HG03558 (cell line): ENCODE measurements around the gene TSSK3.

ENCODE experiments used
- ATAC-seq: cut with Tn5 transposase; IDR thresholded peaks from one replicate; pipeline ENCODE4 v1.9.1; 2021; ENCODE audit warnings: moderate number of reproducible peaks; ENCODE audit not compliant: unreplicated experiment; ENCODE audit errors: extremely low read depth

The TSSK3 gene

DNA sequence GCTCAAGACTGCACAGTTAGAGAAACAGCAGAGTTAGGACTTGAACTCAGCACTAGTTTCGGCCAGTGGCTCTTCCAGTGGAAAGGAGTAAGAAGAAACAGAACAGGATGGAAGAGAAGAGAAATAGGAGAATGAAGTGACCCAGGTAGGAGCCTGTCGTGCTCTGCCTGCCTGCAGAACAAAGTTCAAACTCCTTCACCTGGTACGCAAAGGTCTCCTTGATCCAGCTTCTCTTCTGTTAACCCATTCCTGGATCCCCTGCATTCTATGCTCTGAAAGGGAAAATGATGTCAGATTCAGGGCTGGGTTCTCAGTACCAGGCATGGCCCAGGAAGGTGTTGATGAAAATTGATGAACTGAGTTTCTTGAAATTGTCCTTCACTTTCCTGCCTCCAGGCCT is 3.9 kb upstream of the TSSK3 start:
- no peak for ATAC-seq

DNA sequence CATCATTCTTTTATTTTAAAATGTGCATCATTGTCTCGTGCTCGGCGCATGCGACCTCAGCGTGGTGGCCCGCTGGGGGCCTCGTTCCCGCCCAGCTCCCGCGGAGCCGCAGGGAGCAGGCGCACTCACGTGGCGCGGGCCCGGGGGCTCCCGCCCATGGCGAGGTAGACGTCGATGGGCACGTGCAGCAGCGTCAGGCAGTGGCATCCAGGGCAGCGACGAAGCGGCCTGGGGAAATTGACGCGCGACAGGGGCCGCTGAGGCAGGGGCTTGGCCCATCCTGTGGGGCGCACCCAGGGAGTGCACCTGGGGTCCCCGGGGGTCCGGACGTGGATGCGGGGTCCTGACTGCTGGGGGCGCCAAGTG is 1.0 kb upstream of the TSSK3 start:
- no peak for ATAC-seq

DNA sequence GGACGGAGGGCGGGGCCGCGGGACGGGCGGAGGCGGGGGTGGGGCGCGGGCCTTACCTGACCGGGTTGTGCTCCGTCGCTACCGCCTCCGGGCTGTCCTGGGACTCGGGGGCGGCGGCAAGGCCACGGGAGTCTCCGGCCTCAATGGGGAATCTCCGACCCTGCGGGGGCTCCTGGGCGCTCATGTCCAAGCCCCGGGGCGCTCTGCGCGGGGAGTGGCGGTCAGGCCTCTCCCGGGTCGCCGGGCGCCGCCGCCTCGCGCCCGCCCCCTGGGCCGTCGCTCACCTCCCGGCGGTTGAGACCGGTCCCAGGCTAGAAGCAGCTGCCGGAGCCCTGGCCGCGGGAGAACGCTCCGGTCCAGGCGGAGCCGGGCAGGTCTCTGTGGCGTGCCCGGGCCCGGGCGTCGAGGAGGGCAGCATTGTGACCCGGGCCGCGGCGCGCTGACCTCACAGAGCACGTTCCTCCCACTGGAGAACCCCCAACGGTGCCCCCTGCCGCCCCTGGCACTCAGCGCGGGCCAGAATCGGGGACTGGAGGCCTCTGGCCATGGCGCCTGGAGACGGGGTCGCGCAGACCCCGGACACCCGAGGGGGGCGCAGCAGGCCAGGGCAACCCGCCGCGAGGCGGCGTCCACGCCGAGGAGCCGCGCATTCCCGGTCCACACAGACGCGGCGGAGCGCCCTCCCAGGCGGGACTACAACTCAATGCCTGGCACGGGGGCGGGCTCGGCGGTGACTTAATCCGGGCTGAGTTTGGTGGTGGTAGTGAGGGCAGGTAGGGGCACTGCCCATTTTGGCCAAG is 465 bp upstream of the TSSK3 start:
- ATAC-seq = no peak

DNA sequence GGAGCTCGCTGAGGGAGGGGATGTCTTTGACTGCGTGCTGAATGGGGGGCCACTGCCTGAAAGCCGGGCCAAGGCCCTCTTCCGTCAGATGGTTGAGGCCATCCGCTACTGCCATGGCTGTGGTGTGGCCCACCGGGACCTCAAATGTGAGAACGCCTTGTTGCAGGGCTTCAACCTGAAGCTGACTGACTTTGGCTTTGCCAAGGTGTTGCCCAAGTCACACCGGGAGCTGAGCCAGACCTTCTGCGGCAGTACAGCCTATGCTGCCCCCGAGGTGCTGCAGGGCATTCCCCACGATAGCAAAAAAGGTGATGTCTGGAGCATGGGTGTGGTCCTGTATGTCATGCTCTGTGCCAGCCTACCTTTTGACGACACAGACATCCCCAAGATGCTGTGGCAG is 1.4 kb downstream of the TSSK3 start:
- no peak for ATAC-seq

DNA sequence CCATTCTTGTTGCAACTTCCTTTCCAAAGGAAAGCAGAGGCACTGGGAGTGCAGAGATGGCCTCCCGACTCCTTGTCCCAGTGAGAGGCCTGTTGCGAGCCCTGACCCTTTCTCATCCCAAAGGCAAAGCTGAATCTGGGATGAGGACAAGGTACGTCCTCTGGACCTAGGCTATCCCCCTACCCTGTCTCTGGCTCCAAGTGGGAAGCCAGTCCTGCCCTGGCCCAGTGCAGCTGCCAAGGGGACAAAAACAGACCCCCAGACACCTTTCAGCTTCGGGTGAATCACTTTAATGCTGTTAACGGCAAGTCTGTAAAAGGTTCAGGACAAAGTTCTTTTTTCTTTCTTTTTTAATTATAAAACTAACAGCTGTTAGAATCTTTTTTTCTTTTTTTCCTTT is 2.5 kb downstream of the TSSK3 start:
- no peak for ATAC-seq

DNA sequence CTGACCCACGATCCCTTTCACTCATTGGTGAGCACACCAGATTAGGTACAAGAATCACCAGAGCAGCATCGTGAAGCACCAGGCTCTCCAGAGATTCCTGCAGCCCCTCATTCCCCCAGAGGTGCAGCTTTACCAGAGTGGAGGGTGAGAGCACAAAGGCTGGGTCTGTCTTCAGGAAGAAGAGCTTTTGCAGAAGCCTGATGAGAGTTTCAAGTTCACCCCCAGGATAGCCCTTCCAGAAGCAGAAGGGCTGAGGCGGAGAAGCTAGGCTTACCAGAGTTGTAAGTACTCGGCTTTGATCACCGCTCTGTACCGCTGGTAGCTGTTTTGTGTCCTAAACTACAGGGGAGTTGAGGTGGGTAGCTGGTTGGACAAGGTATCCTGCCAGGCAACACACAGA is 3.1 kb downstream of the TSSK3 start:
- no peak for ATAC-seq

DNA sequence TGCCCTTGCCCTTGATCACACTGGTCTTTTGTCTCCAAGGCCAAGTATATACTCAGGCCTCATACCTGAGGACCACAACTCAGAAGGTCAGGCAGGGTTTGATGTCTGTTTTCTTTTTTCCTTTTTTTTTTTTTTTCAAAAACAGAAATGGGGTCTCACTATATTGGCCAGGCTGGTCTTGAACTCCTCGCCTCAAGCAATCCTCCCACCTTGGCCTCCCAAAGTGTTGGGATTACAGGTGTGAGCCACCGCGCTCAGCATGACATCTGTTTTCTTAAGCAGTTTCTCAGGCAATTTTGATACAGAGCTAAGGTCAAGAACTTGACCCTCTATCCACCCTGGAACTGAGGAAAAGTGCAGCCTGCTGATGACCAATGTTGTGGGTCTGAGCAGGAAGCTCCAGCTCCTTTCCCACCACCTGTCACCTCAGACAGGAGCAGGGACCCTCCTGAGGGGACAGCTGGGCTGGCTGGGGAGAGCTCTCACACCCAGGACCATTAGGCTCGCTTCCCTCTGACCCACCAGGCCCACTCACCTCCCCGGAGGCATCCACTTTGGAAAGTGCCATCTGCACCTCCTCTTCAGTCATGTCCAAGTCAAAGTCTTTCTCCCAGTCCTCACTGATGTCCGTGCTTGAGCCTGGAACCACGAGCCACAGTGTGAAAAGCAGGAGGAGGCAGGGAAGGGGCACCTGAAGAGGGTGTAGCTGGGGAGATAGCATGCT is 5.7 kb downstream of the TSSK3 start:
- ATAC-seq = no peak

DNA sequence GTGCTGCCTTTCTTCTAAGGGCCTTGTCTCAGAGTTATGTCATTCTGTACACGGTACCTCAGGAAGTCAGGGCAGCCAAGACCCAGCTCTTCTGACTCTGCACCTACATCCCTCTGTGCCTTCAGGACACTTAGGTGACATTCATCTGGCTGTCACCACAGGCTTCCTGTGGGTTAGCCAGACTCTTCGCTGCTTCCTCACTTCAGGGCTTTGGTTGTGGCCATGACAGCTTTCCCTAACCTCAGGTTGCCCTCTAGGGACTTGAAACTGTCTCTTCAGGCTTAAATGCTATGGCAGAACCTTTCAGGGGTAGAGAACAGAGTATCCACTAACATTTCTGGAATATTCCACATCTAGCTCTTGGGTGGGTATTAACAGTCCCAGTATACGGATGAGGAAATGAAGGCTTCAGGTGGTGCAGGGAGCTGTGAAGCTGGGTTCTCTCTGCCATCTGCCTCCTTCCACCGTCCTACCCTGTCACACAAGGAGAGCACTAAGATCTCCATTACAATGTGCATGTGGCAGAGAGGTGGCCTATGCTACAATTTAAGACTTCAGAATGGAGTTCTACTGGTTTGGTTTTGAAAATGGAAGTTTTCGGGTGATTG is 9.9 kb downstream of the TSSK3 start:
- ATAC-seq = no peak

DNA sequence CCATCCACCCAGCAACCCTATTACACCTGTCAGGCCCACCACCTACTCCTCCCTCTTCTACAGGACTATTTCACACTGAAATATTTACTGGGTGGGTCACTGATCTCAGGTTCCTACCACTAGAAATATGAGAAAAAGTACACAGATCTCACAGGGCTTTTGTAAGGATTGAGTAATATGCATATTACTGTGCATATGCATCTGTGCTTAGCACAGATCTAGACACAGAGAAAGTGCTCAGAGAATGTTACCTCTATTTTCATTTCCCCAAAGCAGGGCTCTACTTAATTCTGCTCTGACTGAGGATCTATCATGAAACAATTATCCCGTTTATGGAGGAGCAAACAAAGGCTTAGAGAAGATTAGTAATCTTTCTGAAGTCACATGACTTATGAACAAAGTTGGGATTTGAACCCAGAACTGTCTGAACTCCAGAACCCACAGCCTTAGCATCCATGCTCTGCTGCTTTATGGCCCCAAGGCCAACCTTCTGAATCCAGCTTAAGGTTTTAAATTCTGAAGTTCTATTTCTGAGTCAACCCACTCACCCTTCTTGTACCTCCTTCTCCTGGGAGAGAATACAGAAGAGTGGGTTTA is 11.8 kb downstream of the TSSK3 start:
- no peak for ATAC-seq

DNA sequence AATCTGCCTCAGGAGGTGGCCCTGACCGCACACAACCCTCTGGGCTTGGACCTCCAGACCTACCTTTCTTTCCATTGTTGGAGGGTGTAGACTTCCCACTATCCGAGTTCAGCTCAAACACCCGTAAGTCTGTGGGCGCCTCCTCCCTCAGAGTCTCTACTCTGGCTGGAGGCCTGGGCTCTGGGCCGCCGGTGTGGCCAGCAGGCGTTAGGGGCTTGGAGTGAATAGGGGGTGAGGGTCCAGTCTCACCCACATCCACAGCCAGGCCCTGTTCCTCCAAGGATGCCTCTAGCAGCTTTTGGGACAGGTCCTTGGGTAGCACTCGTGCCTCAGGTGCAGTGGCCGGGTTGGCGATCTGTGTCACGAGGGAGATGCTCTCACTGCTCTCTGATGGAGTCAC is 13.9 kb downstream of the TSSK3 start:
- ATAC-seq = no peak

DNA sequence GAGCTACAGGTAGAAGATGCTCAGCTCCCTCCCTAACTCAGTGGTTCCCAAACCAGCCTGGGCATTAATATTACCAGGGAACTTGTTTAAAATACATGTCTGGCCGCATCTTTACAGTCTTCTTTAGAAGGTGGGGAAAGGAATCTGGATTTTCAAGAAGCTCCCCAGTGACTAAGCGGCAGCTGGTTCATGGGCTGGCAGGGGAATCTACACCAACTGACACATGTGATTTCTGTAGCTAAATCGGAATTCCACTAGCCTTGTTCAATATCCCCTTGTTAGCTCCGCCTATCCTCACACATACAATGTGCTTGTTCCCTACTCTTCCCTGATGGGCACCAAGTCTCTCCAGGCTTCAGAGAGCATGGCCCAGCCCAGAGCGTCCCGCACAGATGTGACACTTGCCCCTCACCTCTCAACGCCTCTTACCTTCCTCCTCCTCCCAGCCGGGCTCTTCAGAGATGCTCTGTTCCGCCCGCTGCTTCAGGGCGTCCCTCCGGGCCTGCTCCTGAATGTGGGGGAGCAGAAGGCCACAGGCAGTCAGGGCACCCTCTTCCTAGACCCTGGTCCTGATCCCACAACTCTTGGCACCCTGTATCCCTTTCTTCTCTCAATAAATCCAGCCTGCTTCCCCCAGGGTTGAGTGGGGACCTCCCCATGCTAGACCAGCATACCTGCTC is 15.3 kb downstream of the TSSK3 start:
- ATAC-seq = no peak

DNA sequence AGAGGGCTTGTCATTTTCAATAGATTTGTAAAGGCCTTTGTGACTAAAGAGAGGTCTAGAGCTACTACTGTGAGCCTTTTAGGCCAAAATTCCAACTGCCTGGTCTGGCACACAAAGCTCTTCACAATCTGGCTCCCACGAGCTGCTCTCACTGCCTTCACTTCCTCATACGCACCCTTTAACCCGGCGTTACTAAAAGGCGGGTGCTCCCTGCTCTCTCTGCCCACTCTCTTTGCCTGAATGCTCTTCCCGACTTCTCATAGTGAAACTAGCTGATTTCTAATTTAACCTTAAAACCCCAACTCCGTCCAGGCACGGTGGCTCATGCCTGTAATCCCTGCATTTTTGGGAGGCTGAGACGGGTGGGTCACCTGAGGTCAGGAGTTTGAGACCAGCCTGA is 17.7 kb downstream of the TSSK3 start:
- no peak for ATAC-seq

DNA sequence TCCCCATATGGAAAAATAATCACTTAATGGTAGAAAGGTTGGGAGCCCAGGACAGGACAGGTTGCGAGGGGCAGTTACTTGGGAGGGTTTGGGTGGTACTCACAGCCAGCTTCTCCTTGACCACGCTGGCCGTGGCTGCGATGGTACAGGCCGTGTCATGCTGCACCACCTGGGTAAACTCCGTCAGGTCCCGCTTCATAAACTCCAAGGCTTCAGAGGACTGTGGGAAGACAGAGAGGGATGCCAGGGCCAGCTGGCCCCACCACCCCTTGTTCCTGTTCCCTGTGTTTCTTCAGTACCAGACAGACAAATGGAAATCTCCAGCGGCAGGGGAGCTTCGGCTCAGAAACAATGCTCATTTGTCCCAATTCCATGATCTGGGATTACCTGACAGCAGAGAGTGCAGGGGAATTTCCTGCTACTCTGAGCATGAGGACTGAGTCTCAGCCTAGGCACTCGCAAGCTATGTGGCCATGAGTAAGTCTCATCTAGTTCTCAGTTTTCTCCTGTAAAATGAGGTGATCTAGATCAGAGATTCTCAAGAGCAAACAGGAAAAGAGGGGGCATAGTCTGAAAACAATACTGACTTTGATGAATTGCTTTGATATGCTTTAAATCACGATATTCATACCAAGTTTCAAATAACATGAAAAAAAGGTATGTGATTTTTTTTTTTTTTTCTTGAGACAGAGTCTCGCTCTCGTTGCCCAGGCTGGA is 24.5 kb downstream of the TSSK3 start:
- no peak for ATAC-seq

DNA sequence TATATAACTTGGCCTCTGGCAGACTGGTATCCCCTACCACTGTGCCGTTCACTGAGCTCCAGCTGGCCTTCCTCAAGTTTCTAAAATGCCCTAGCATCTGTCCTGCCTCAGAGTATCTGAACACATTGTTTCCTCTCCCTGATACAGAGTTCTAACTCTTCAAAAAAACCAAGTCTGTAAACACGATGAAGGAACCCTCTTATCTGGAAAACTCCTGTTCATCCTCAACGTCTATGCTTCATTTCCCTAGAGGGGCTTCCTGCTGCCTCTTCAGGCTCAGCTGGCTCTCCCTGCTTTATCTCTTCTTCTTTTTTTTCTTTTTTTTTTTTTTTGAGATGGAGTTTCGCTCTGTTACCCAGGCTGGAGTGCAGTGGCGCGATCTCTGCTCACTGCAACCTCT is 26.3 kb downstream of the TSSK3 start:
- no peak for ATAC-seq

DNA sequence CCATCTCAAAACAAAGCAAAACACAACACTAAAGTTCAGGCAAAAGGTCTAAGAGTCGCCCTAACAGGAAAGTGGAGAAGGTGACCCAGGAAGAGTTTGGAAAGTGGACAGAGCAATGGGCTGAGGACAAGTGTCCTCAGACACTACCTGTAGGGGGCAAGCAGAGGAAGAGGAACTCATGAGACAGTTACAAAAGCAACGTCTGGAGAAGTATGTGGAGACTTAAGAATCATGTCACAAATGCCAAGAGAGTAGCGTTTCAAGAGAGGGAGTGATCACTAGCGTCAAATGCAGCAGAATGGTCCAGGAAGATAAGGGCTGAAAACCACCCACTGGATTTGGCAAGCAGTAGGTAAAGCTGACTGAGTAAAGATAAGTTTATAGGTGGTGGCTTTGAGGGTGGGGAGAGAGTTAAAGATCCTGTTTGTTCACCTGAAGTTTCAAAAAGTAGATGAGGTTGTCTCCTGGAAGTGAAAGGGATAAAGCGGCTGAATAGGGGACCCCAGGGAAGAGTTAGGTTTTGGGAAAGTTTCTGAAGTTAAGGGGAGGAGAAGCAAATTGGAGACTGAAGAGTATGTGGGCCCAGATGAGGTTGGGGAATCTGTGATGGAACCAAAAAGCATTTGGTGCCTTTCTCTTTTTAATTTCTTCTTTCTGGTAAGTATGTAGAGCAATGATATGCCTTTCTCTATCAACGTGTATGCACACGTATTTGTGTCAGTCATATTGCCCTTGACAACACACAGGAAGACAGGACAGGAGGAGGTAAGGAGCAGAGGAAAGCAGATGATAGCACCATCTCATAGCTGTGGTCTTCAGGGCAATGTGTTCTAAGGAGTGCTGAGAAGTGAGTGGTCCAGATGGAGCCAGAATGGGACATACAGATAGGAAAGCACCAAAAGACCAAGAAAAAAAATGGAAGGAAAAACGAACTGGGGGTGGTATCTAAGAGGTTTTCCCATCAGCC is 28.8 kb downstream of the TSSK3 start:
- ATAC-seq = no peak

DNA sequence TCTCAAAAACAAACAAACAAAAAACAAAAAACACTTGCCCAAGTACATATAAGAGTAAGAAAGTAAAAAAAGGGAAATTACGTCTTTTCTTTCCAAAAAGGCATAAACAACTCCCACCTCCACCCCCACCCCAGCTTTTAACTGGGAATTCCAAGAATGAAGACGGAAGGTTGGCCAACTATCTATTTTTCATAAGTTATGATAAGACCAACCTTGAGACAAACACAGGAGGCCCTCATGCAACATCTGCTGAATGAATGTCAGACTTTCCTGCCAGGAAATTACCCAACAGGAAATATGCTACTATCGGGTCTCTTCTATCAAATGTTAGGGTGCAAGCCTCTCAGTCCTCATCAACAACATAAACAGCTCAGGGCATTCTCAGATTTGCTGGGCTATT is 30.0 kb downstream of the TSSK3 start:
- no peak for ATAC-seq

DNA sequence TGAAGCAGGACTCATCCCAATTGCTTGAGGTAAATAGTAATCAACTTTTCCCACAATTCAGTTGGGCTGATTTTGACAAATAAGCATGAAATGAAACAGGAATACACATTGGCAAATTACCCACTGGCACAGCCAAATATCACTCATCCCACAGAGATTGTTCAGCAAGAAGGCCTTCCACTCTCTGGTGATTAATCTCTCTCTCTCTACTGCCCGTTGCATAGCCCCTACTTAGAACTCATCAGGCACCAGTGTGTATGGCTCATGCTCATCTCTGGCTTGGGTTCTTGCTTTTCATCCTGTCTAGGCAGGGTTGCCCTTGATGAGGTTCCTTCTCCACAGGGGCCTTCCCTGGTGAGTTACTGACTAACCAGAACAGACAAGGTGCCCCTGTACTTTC is 30.8 kb downstream of the TSSK3 start:
- no peak for ATAC-seq

DNA sequence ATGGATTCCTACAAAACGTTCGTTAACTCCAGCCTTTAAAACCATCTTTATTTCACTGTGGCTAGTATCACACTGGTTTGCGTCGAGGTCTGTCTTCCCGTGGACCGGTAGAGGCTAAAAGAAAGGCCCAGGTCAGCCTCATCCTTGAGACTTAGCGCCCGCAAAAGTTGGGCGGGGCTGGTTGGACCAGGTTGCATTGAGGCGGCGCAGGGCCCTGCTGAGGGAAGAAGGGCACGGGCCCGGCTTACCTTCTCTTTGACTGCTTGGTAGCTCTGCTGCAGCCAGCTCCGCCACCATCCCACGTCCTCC is 31.4 kb downstream of the TSSK3 start:
- ATAC-seq = no peak
